ENCODE results near the gene LRPPRC.

GRCh38 chr2:43931293-43931692 lies 64.5 kb downstream of the LRPPRC start:
- no peak for TF ChIP-seq GATA2 (IDR thresholded peaks at IDR 0.05; ENCODE audit: low read depth, low read length)
- TF ChIP-seq GATA3 (IDR thresholded peaks at IDR 0.05; ENCODE audit: low read depth, low read length) = no peak

Data from SH-SY5Y (cell line).